DMS53 treated with DMSO at 0.1 percent for 48 hours (cell line): ENCODE measurements around the gene NF1.
"Not testable (repeated sequence)": the region's sequence is repeated elsewhere in the genome, so short reads cannot be mapped to it uniquely, and the experiment has no call there.

Experiments
- DNase-seq: peaks from one replicate; lab custom pipeline; 2025; ENCODE audit not compliant: unreplicated experiment; lab: John Stamatoyannopoulos, UW

NF1 gene, protein sequence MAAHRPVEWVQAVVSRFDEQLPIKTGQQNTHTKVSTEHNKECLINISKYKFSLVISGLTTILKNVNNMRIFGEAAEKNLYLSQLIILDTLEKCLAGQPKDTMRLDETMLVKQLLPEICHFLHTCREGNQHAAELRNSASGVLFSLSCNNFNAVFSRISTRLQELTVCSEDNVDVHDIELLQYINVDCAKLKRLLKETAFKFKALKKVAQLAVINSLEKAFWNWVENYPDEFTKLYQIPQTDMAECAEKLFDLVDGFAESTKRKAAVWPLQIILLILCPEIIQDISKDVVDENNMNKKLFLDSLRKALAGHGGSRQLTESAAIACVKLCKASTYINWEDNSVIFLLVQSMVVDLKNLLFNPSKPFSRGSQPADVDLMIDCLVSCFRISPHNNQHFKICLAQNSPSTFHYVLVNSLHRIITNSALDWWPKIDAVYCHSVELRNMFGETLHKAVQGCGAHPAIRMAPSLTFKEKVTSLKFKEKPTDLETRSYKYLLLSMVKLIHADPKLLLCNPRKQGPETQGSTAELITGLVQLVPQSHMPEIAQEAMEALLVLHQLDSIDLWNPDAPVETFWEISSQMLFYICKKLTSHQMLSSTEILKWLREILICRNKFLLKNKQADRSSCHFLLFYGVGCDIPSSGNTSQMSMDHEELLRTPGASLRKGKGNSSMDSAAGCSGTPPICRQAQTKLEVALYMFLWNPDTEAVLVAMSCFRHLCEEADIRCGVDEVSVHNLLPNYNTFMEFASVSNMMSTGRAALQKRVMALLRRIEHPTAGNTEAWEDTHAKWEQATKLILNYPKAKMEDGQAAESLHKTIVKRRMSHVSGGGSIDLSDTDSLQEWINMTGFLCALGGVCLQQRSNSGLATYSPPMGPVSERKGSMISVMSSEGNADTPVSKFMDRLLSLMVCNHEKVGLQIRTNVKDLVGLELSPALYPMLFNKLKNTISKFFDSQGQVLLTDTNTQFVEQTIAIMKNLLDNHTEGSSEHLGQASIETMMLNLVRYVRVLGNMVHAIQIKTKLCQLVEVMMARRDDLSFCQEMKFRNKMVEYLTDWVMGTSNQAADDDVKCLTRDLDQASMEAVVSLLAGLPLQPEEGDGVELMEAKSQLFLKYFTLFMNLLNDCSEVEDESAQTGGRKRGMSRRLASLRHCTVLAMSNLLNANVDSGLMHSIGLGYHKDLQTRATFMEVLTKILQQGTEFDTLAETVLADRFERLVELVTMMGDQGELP (N-terminal part only)

GRCh38 chr17:31094600-31095235, at the start of gene NF1:
Gene NF1, plus strand, starts transcription at chr17:31094977. Its CDS starts 333 bp downstream, at chr17:31095310.
- peak; percentile 90 for DNase-seq

DNA sequence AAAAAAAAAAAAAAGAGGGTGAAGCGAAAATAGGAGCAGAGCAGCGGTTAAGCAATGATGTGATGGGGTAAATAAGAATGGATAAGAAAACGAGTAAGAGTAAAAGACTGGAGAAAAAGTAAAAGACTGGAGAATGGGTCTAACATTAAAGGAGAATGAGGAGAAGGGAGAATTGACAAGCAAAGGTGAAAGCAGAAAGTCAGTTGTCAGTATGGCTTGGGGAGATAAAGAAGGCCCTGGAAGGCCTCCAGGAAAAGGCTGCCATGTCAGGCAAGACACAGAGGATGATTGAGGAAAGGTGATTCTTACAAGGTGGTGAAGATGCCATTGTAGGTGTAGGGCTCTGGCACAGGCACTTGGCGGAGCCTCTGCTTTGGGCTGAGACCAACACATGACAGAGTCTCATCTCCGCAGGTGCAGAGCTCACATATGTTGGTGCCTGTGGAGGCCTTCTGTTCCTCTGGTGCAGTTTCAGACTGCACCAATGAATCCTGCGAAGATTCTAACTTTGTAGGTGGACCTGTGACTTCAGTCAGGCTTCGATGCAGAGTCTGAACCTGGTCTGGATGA, 47.8 kb upstream of the NF1 start:
- not testable (repeated sequence) for DNase-seq

DNA sequence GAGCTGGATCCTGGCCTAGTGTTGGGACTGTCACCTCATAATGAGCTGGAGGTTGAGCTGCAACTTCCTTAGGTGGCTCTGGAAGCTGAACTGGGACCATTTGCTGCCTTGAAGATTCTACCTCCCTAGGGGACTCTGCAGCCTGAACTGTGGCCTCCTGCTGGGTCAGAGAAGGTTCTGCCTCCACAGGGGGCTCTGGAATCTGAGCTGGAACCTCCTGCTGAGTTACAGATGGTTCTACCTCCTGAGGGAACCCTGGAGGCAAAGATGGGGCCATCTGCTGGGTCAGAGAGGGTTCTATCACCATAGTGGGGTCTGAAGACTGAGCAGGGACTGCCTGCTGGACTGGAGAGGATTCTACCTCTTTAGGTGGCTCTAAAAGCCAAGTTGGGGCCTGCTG, 46.6 kb upstream of the NF1 start:
- no peak for DNase-seq

- DNase-seq = no peak
Observed at GRCh38 chr17:31048780-31049179, 46.0 kb upstream of the NF1 start.

DNA sequence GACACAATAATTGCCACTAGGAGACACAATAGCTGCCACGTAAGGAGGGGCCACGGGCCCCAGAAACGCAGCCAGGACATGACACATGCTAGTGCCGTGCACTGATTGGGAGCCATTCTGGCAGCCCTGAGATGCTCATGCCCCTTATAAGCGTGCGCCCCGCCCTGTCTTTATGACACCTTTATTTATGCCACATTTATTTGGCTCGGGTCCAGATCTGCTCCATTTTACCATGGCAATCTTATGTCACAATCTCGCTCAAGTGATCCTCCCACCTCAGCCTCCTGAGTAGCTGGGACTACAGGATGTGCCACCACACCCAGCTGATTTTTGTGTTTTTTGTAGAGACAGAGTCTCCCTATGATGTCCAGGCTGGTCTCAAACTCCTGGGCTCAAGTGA, 43.8 kb upstream of the NF1 start:
- DNase-seq = no peak

GRCh38 chr17:31051506-31051905, 43.3 kb upstream of the NF1 start:
- DNase-seq = no peak

- no peak for DNase-seq
Observed at GRCh38 chr17:31052187-31052889, 42.4 kb upstream of the NF1 start.

DNA sequence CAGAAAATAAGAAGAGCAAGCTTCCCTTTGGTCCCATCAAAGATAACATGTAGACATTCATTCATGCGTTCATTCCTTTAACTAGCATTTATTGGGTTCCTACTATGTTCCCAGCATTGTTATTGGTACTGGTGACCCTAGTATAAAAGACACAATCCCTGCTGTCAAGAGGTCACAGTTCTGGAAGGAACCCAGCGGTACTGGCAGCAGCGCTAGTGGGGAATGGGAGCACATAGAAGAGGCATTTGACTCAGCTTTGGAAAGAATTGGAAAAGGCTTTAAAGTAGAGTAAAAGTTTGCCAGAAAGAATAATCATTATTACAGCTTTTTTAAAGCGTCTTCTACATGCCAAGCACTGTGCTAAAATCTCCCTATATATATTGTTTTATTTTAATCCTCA, 41.7 kb upstream of the NF1 start:
- DNase-seq = no peak

GRCh38 chr17:31054761-31055160, 40.0 kb upstream of the NF1 start:
- DNase-seq = no peak

- no peak for DNase-seq
Observed at GRCh38 chr17:31058976-31059375, 35.8 kb upstream of the NF1 start.

GRCh38 chr17:31060791-31061550, 33.8 kb upstream of the NF1 start:
- DNase-seq = no peak

DNA sequence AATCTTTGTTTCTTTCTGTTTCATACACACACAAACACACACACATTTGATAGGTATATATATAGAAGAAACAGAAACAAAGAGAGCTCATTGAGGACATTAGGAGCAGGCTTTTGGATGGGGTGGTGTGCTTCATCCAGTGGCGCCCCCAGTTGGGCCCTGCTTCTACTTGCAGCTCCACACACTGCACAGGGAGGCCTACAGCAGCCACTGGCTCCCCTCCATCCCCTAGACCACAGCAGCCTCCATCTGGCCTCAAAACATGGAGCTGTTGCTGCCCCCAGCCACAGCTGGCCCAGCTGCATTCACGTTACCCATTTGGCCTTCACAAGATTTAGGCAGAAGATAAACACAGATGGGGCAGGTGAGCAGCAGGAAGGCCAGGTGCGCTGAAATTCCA, 33.1 kb upstream of the NF1 start:
- no peak for DNase-seq

DNA sequence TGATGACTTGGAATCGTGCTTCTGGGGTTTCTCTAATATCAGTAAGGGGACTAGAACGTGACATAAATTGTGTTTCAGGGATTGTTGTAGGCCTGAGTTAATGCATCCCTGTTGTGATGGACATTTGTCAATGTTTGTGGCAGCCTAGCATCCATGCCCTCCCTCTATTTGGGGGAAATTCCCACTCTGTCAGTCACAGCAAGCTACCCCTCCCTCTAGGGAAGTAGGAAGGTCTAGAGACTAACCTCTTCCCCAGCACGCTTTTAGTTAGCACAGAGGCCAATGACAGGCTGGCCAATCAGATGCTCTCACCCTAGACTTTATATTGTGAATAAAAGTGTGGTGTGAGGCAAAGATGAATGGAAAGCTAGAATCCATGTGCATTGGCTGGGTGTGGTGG, 32.4 kb upstream of the NF1 start:
- DNase-seq = no peak

DNA sequence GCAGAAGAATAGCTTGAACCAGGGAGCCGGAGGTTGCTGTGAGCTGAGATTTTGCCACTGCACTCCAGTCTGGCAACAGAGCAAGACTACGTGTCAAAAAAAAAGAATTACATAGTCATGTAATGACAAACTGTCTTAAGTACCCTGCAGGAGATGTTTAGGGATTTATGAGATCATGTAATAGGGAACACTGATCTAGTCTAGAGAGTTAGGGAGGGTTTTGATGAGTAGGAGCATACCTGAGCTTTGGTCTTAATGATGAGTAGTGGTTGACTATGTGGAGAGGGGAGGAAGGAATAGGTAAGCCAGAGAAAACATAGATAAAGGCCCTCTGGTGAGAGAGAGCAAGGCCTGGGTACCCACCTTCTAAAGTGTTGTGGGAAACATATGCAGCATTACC, 30.1 kb upstream of the NF1 start:
- no peak for DNase-seq

GRCh38 chr17:31067691-31068184, 27.0 kb upstream of the NF1 start:
- DNase-seq = peak; percentile 37

- DNase-seq = peak; percentile 46
Observed at GRCh38 chr17:31068291-31068690, 26.5 kb upstream of the NF1 start.

DNA sequence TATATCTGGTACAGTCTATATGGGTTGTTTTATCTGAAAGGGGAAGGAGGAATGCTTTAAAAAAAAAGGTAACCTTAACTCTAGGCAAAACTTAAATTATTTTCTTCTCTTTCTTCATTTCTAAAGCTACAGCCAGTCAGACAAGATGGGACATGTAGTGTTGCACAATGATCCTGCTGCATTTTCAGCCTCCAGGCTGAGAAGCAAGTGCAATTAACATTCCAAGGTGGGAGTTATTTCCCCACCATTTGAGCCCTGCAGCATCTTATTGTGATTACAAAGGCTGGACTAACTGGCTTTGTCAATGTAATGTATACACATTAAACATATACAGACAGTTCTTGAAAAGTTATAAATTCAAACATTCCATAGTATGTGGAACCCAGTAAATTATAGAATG, 22.6 kb upstream of the NF1 start:
- DNase-seq = no peak

DNA sequence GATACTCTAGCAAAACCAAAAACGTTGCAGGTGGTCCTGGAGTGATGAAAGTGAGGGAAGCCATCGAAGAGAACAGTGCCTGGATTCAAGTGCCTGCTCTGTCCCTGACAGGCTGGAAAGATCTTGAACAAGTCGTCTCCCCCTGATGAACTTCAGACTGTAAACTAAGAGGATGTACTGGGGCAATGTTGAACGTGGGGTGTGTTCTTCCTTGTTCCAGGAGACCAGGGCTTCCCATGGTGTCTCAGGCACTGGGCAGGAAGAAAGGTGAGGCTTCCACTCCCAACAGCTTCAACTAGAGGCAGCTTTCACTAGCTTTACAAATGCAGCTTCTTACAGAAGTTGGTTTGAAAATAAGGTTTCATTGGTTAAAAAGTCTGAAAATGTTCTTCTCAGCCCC, 21.4 kb upstream of the NF1 start:
- no peak for DNase-seq
